HepG2 (cell line): ENCODE measurements around the gene TUBA4A. TPM values are rescaled to one million over a fixed set of nuclear protein-coding genes. Genes with fewer than 3 reads are reported as not detected.

Source experiments
- ATAC-seq: fragments of 200-7000 bp; cut with Tn5 transposase; 3 replicates; pipeline ENCODE4 v1.9.1; 2020; ENCODE audit warnings: mild to moderate bottlenecking, moderate library complexity
- BruUV-seq: library from RNA; stranded (reverse); fragments of 400-500 nt; replicated peaks from 2 replicates; lab custom pipeline; 2021; lab: Mats Ljungman, UMichigan
- CTCF ChIA-PET: fragments of 300-600 bp; formaldehyde crosslinking; extraction: SDS; loops from one replicate; lab custom pipeline; 2021; ENCODE audit warnings: low total read pairs, inconsistent platforms, low intra/inter-chr PET ratio; lab: Yijun Ruan, JAX
- POLR2A ChIA-PET: fragments of 350-600 bp; sonication (Branson Sonifier 250); formaldehyde crosslinking; loops from one replicate; lab custom pipeline; 2020; ENCODE audit warnings: antibody characterized with exemption, inconsistent platforms; lab: Yijun Ruan, JAX
- DNase-seq: peaks from one replicate; pipeline ENCODE4 v3.0.0-alpha.2; 2015; ENCODE audit warnings: low spot score
- FAIRE-seq: peaks from 3 replicates; lab custom pipeline; 2011; peaks lifted over from hg19 to GRCh38; lab: Jason Lieb, UNC
- H2AFZ ChIP-seq: one replicate; pipeline ENCODE4 v1.6.1; 2011; ENCODE audit warnings: low read length, inconsistent platforms
- H3K27ac ChIP-seq: fragments of 300-600 bp; 3 replicates; pipeline ENCODE4 v1.8.0; 2011; ENCODE audit warnings: mixed run types, mild to moderate bottlenecking, mixed read lengths, low read length, inconsistent platforms; ENCODE audit not compliant: insufficient read depth; ENCODE audit errors: extremely low read length
- H3K27me3 ChIP-seq, 2 experiments: fragments of 200-600 bp in 1 of 2; 2 replicates in 1 of 2; 3 replicates in 1 of 2; pipeline versions ENCODE4 v1.6.0 to v1.8.0; 2011; ENCODE audit warnings: low read length in 2 of 2, mild to moderate bottlenecking in 2 of 2, moderate library complexity in 2 of 2, inconsistent platforms in 1 of 2; ENCODE audit not compliant: insufficient read depth in 2 of 2, control insufficient read depth in 1 of 2
- H3K36me3 ChIP-seq, 2 experiments: fragments of 200-600 bp in 1 of 2; replicated peaks in 1 of 2; 2 replicates in 1 of 2; 3 replicates in 1 of 2; pipeline versions ENCODE4 v1.5.1 to v1.8.0; 2011; ENCODE audit warnings: low read length in 2 of 2, inconsistent platforms in 1 of 2; ENCODE audit not compliant: insufficient read depth in 2 of 2, control insufficient read depth in 1 of 2
- H3K4me1 ChIP-seq: 2 replicates; pipeline ENCODE4 v1.5.1; 2012; ENCODE audit warnings: low read length, inconsistent platforms; ENCODE audit not compliant: insufficient read depth
- H3K4me2 ChIP-seq: 2 replicates; pipeline ENCODE4 v1.6.0; 2011; ENCODE audit warnings: low read depth, low read length, inconsistent platforms
- H3K4me3 ChIP-seq, 3 experiments: fragments of 200-600 bp in 1 of 3; sonication (generic), shearing (Covaris generic) in 1 of 3; replicated peaks in 1 of 3; 2 replicates each; pipeline ENCODE4 v1.5.1; 2011 to 2016; ENCODE audit warnings: low read length in 3 of 3, inconsistent platforms in 2 of 3, low read depth in 2 of 3, mild to moderate bottlenecking in 2 of 3, control low read depth in 1 of 3, mixed read lengths in 1 of 3; ENCODE audit not compliant: insufficient read depth in 1 of 3
- H3K79me2 ChIP-seq: one replicate; pipeline ENCODE4 v1.6.1; 2011; ENCODE audit warnings: low read length, inconsistent platforms; ENCODE audit not compliant: insufficient read depth
- H3K9ac ChIP-seq: 2 replicates; pipeline ENCODE4 v1.6.0; 2011; ENCODE audit warnings: mild to moderate bottlenecking, low read depth, low read length, inconsistent platforms; ENCODE audit not compliant: insufficient read depth
- H3K9me3 ChIP-seq: 2 replicates; pipeline ENCODE4 v1.5.1; 2012; ENCODE audit warnings: mild to moderate bottlenecking, low read length
- H4K20me1 ChIP-seq: 2 replicates; pipeline ENCODE4 v1.6.0; 2011; ENCODE audit warnings: inconsistent platforms, mild to moderate bottlenecking, low read length, moderate library complexity; ENCODE audit not compliant: insufficient read depth
- CHCHD3 ChIP-seq: sonication (generic); formaldehyde crosslinking; IDR thresholded peaks from 2 replicates; pipeline ENCODE4 v1.8.0; 2022; ENCODE audit warnings: mild to moderate bottlenecking, missing genetic modification reagents, moderate library complexity
- E2F2 ChIP-seq: sonication (generic); formaldehyde crosslinking; IDR thresholded peaks from 2 replicates; pipeline ENCODE4 v1.4.0; 2020; ENCODE audit warnings: missing genetic modification reagents, borderline replicate concordance
- FLYWCH1 ChIP-seq: sonication (generic); formaldehyde crosslinking; IDR thresholded peaks from 2 replicates; pipeline ENCODE4 v1.8.1; 2023; ENCODE audit warnings: mild to moderate bottlenecking, missing genetic modification reagents
- KDM3A ChIP-seq: IDR thresholded peaks from 2 replicates; pipeline ENCODE4 v1.6.1; 2018; ENCODE audit warnings: low read depth, missing compliant biosample characterization
- POLR2A ChIP-seq, 2 experiments: IDR thresholded peaks; 2 replicates each; pipeline ENCODE4 v1.6.1; 2011; ENCODE audit warnings: low read depth in 2 of 2, low read length in 2 of 2, mild to moderate bottlenecking in 1 of 2, moderate library complexity in 1 of 2; ENCODE audit not compliant: insufficient read depth in 1 of 2
- RBFOX2 ChIP-seq: fragments of 200-400 bp; formaldehyde crosslinking; IDR thresholded peaks from 2 replicates; pipeline ENCODE4 v1.6.1; 2017; ENCODE audit warnings: low read depth, mild to moderate bottlenecking, low read length
- SALL1 ChIP-seq: sonication (generic); formaldehyde crosslinking; IDR thresholded peaks from 2 replicates; pipeline ENCODE4 v1.8.0; 2022; ENCODE audit warnings: mild to moderate bottlenecking, missing genetic modification reagents
- ZKSCAN5 ChIP-seq: sonication (generic); formaldehyde crosslinking; IDR thresholded peaks from 2 replicates; pipeline ENCODE4 v1.5.1; 2020; ENCODE audit warnings: mild to moderate bottlenecking, missing genetic modification reagents
- ZNF234 ChIP-seq: sonication (generic); formaldehyde crosslinking; conservative IDR thresholded peaks from 2 replicates; pipeline ENCODE4 v1.5.1; 2020; ENCODE audit warnings: mild to moderate bottlenecking, missing genetic modification reagents
- ZNF512B ChIP-seq: sonication (generic); formaldehyde crosslinking; IDR thresholded peaks from 2 replicates; pipeline ENCODE4 v1.5.1; 2020; ENCODE audit warnings: missing genetic modification reagents, mild to moderate bottlenecking, borderline replicate concordance
- ZNF709 ChIP-seq: sonication (generic); formaldehyde crosslinking; IDR thresholded peaks from 2 replicates; pipeline ENCODE4 v1.5.0; 2020; ENCODE audit warnings: mild to moderate bottlenecking, missing genetic modification reagents
- ZNF720 ChIP-seq: sonication (generic); formaldehyde crosslinking; IDR thresholded peaks from 2 replicates; pipeline ENCODE4 v1.4.0; 2020; ENCODE audit warnings: missing genetic modification reagents
- WGBS: methylation state at CpG from one replicate; pipeline ENCODE4 v1.1.6; 2017; ENCODE audit warnings: low lambda C conversion rate; 5-methylcytosine and 5-hydroxymethylcytosine counted together
- in situ Hi-C: cut with HindIII; loops from 2 replicates; pipeline ENCODE4 v1.10.0; 2017; ENCODE audit warnings: low pct_unique_long_range_greater_than_20kb; ENCODE audit not compliant: extremely low pct_ligation_motif_present
- intact Hi-C: fragments of 100-400 bp; cut with micrococcal nuclease; formaldehyde crosslinking; loops from one replicate; pipeline ENCODE4 v1.10.0; 2022; ENCODE audit not compliant: unreplicated experiment
- polyA plus RNA-seq, 8 experiments: library from polyadenylated mRNA; depleted of rRNA in 3 of 8; stranded (reverse) in 7 of 8; unstranded in 1 of 8; fragments of >200 nt; fragmentation: Illumina TruSeq in 4 of 8; extraction: Trizol in 4 of 8; gene quantifications; 2 replicates each; pipeline versions ENCODE4 v1.2.1 to v1.2.3, GENCODE V29; 2011 to 2016; ENCODE audit warnings: low read depth in 4 of 8, missing spikeins in 1 of 8, mixed read lengths in 1 of 8; ENCODE audit not compliant: insufficient read depth in 1 of 8
- total RNA-seq, 5 experiments: library from RNA; depleted of rRNA; stranded (reverse); fragments of >200 nt; fragmentation: Illumina TruSeq; extraction: Trizol; gene quantifications; 2 replicates each; pipeline ENCODE4 v1.2.3, GENCODE V29; 2016; ENCODE audit warnings: low read depth in 1 of 5

The TUBA4A gene
- total and polyA plus RNA-seq, 2 of the 13 experiments (the other 11 are each of a cell fraction or from before 2014, with no cell fraction given): 1.3 to 12.7 TPM

DNA sequence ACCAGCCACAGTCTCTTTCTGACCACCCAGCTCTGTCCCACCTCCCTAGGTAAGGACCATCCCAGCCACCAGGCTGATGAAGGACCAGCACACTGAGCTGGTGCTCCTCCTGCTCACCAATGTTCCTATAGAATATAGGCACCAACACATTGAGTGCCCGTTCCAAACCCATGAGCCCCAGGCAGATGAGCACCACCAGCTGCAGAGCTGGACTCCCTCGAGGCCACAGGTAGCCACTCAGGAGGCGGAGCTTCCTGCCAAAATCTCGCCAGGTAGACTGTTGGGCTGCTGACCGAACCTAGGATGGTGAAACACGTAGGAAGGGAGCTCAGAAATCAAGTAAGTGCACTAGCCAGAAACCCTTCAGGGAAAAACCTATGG, 37.2 kb downstream of the TUBA4A start:
- Histone ChIP-seq H2AFZ (no peak overlapping the region), H3K4me3 (0 out of 6 replicates have a peak overlapping the region, but pooled peaks of 1 of the 3 experiments have one; percentile 7), H3K9ac (no peak overlapping the region), H3K27ac (peak overlapping the region; percentile 92), H3K4me2 (peak overlapping the region; percentile 99), H3K9me3 (no peaks in the 10 kb centered on the region), H3K4me1 (peaks cover 44% of the 10 kb centered on the region)
- ChIA-PET POLR2A (interaction anchor here (1.0 to 6.2 kb wide), 8 partner anchors 9 to 79 kb away, joined by 3 to 196 read pairs (median 36); partner anchors contain the start of genes ANKZF1, ATG9A, CNPPD1 and GLB1L), CTCF (no interaction called here)
- intact Hi-C loops: no loop called here
- no TSS peak for BruUV-seq
- WGBS: 98% methylated on average over 6 of the region's 6 CpGs
- TF ChIP-seq POLR2A (IDR thresholded peaks at IDR 0.05; ENCODE audit: insufficient read depth in 1 of 2, low read depth in 2 of 2, low read length in 2 of 2): peak in 1 of 2 experiments; percentile 35; a peak in 1 of 4 replicates
- TF ChIP-seq ZNF720 (CRISPR knock-in tag): no peak
- TF ChIP-seq E2F2 (CRISPR knock-in tag): no peak
- TF ChIP-seq, all 625 proteins: peak for 1
- Histone ChIP-seq H3K27me3 (no peaks in the 10 kb centered on the region), H3K36me3 (peaks cover 37 to 59% of the 10 kb centered on the region in 2 experiments), H4K20me1 (no peaks in the 10 kb centered on the region), H3K79me2 (peaks cover 11% of the 10 kb centered on the region)
- DNase-seq (no peak), FAIRE-seq (peak; percentile 42), ATAC-seq (no peak)
- in situ Hi-C loops: no loop called here

DNA sequence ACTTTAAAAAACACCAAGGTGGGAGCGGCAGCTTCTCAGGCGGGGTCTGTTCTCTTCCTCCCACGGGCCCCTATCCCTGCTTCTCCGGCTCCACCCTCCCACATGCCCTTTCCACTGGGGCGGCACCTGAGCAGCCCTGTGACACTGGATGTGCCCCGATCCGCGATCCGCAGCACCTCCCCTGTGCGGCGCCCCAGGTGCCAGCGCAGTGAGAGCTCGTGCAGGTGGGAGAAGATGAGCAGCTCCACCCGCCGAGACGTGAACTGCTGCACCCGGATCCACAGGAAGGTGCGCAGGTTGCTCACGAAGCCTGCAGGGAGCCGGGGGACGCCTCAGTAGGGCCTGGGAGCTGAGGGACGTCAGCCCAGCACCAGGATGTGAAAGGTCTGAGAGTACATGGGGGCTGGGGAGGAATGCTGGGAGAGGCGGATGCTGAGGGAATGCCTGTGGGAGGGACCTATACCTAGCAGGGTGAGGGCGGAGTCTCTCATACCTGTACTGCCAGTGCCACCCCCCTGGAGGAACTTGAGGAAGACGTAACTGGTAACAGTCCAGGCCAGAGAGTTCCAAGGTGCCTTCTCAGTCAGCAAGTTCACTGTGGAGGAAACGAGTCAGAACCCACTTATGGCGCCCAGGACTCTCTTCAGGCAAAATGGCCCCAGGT, 37.7 kb downstream of the TUBA4A start:
- peaks cover 11% of the 10 kb centered on the region for H3K79me2 ChIP-seq
- FAIRE-seq (no peak), DNase-seq (no peak), ATAC-seq (no peak)
- peaks cover 49% of the 10 kb centered on the region for H3K4me1 ChIP-seq
- no peak overlapping the region for H3K27ac ChIP-seq
- H3K9me3 ChIP-seq: no peaks in the 10 kb centered on the region
- H2AFZ ChIP-seq: no peak overlapping the region
- in situ Hi-C loops (no loop called here), intact Hi-C loops (no loop called here)
- no peak overlapping the region for H3K9ac ChIP-seq
- H3K4me3 ChIP-seq: no peak overlapping the region
- H3K36me3 ChIP-seq: peaks cover 39 to 57% of the 10 kb centered on the region in 2 experiments
- no peaks in the 10 kb centered on the region for H4K20me1 ChIP-seq
- WGBS: 96% methylated on average over 27 of the region's 27 CpGs
- no peaks in the 10 kb centered on the region for H3K27me3 ChIP-seq
- ChIA-PET POLR2A (interaction anchor here (1.0 to 6.2 kb wide), 7 partner anchors 8 to 79 kb away, joined by 3 to 196 read pairs (median 15); partner anchors contain the start of genes CNPPD1, GLB1L, STK16 and ZFAND2B), CTCF (no interaction called here)
- peak overlapping the region; percentile 99 for H3K4me2 ChIP-seq
- BruUV-seq: no TSS peak
- TF ChIP-seq ZNF709 (CRISPR knock-in tag) (0 out of 2 replicates have a peak, but pooled peaks have one; percentile 34), ZNF512B (CRISPR knock-in tag) (no peak), RBFOX2 (peak; percentile 74), SALL1 (CRISPR knock-in tag) (0 out of 2 replicates have a peak, but pooled peaks have one; percentile 23), KDM3A (CRISPR knock-in tag) (no peak), ZNF234 (CRISPR knock-in tag) (no peak), FLYWCH1 (CRISPR knock-in tag) (no peak), CHCHD3 (CRISPR knock-in tag) (no peak), ZKSCAN5 (CRISPR knock-in tag) (no peak)
